K562 (cell line): ENCODE measurements around the gene DNASE2B. TPM values are rescaled to one million over a fixed set of nuclear protein-coding genes. Genes with fewer than 3 reads are reported as not detected.

Experiments
- ATAC-seq: fragments of 200-7000 bp; cut with Tn5 transposase; 3 replicates; pipeline ENCODE4 v1.9.1; 2020; ENCODE audit warnings: moderate library complexity
- BruUV-seq: library from RNA; stranded (reverse); fragments of 400-500 nt; replicated peaks from 2 replicates; lab custom pipeline; 2021; lab: Mats Ljungman, UMichigan
- CTCF ChIA-PET: fragments of 300-600 bp; formaldehyde crosslinking; extraction: SDS; loops from one replicate; lab custom pipeline; 2021; ENCODE audit warnings: low intra/inter-chr PET ratio; lab: Yijun Ruan, JAX
- POLR2A ChIA-PET: fragments of 300-600, 350-650 bp; sonication (Branson Sonifier 250); formaldehyde crosslinking; extraction: SDS; loops from one replicate; lab custom pipeline; 2021; ENCODE audit warnings: antibody characterized with exemption, inconsistent platforms; lab: Yijun Ruan, JAX
- DNase-seq, 4 experiments: peaks; one replicate each; pipeline versions ENCODE4 v3.0.0 to v3.0.0-alpha.2; 2011 to 2018; ENCODE audit warnings: low spot score in 3 of 4, mixed read lengths in 3 of 4; ENCODE audit errors: extremely low read depth in 1 of 4
- FAIRE-seq: peaks from 2 replicates; lab custom pipeline; 2011; peaks lifted over from hg19 to GRCh38; lab: Jason Lieb, UNC
- H2AFZ ChIP-seq: 2 replicates; pipeline ENCODE4 v1.6.0; 2011; ENCODE audit warnings: low read depth, low read length, control low read depth, inconsistent platforms
- H3K27ac ChIP-seq: fragments of 200-600 bp; 3 replicates; pipeline ENCODE4 v1.8.0; 2011; ENCODE audit warnings: low read depth, mild to moderate bottlenecking, control low read depth, inconsistent platforms, low read length, moderate library complexity, mixed read lengths; ENCODE audit errors: extremely low read depth
- H3K27me3 ChIP-seq, 2 experiments: fragments of 300-600 bp in 1 of 2; 2 replicates in 1 of 2; 3 replicates in 1 of 2; pipeline versions ENCODE4 v1.6.0 to v1.8.0; 2011; ENCODE audit warnings: inconsistent platforms in 2 of 2, low read length in 2 of 2, mild to moderate bottlenecking in 1 of 2, mixed read lengths in 1 of 2, moderate library complexity in 1 of 2; ENCODE audit not compliant: control insufficient read depth in 2 of 2, insufficient read depth in 2 of 2
- H3K36me3 ChIP-seq: fragments of 300-600 bp; 3 replicates; pipeline ENCODE4 v1.8.0; 2011; ENCODE audit warnings: mild to moderate bottlenecking, low read length, inconsistent platforms; ENCODE audit not compliant: control insufficient read depth, insufficient read depth
- H3K4me1 ChIP-seq, 2 experiments: fragments of 200-600 bp in 1 of 2; replicated peaks in 1 of 2; 2 replicates in 1 of 2; 3 replicates in 1 of 2; pipeline versions ENCODE4 v1.5.1 to v1.8.0; 2011; ENCODE audit warnings: inconsistent platforms in 2 of 2, low read length in 2 of 2, mild to moderate bottlenecking in 1 of 2, mixed read lengths in 1 of 2, moderate library complexity in 1 of 2; ENCODE audit not compliant: control insufficient read depth in 2 of 2, insufficient read depth in 2 of 2
- H3K4me2 ChIP-seq: 2 replicates; pipeline ENCODE4 v1.6.1; 2011; ENCODE audit warnings: low read length, control low read depth, inconsistent platforms, mixed read lengths; ENCODE audit not compliant: insufficient read depth
- H3K4me3 ChIP-seq: fragments of 200-600 bp; sonication (generic), shearing (Covaris generic); 2 replicates; pipeline ENCODE4 v1.5.1; 2016; ENCODE audit warnings: control low read depth, inconsistent platforms
- H3K79me2 ChIP-seq: fragments of 200-600 bp; 3 replicates; pipeline ENCODE4 v1.8.0; 2011; ENCODE audit warnings: low read length, inconsistent platforms; ENCODE audit not compliant: control insufficient read depth, insufficient read depth
- H3K9ac ChIP-seq, 2 experiments: 2 replicates each; pipeline versions ENCODE4 v1.6.0 to v1.6.1; 2011; ENCODE audit warnings: low read depth in 2 of 2, low read length in 2 of 2, control low read depth in 1 of 2, inconsistent platforms in 1 of 2, mild to moderate bottlenecking in 1 of 2, mixed read lengths in 1 of 2; ENCODE audit not compliant: insufficient read depth in 1 of 2
- H3K9me1 ChIP-seq: one replicate; pipeline ENCODE4 v1.6.0; 2011; ENCODE audit warnings: inconsistent platforms, mild to moderate bottlenecking, low read length, moderate library complexity; ENCODE audit not compliant: control insufficient read depth, insufficient read depth
- H3K9me3 ChIP-seq: replicated peaks from 2 replicates; pipeline ENCODE4 v1.5.1; 2011; ENCODE audit warnings: low read depth, low read length, inconsistent platforms; ENCODE audit not compliant: control insufficient read depth, insufficient read depth
- H4K20me1 ChIP-seq: replicated peaks from 2 replicates; pipeline ENCODE4 v1.6.1; 2011; ENCODE audit warnings: low read length, inconsistent platforms, mixed read lengths; ENCODE audit not compliant: control insufficient read depth, insufficient read depth
- GTF2F1 ChIP-seq: IDR thresholded peaks from 2 replicates; pipeline ENCODE4 v1.6.1; 2011; ENCODE audit warnings: low read depth, low read length, improper control_type of control experiment
- JUN ChIP-seq, 2 experiments: sonication (generic) in 1 of 2; formaldehyde crosslinking in 1 of 2; IDR thresholded peaks; 2 replicates each; pipeline versions ENCODE4 v1.6.1 to v1.8.0; 2012 to 2022; ENCODE audit warnings: borderline replicate concordance in 2 of 2, mild to moderate bottlenecking in 2 of 2, improper control_type of control experiment in 1 of 2, low read depth in 1 of 2, low read length in 1 of 2, missing genetic modification reagents in 1 of 2
- MTA3 ChIP-seq: fragments of 450-650 bp; formaldehyde crosslinking; IDR thresholded peaks from 2 replicates; pipeline ENCODE4 v1.6.1; 2017; ENCODE audit warnings: mild to moderate bottlenecking, borderline replicate concordance
- PRPF4 ChIP-seq: fragments of 200-400 bp; formaldehyde crosslinking; IDR thresholded peaks from one replicate; pipeline ENCODE4 v1.6.1; 2017; ENCODE audit warnings: low read length, low read depth, mild to moderate bottlenecking; ENCODE audit not compliant: insufficient read depth, poor library complexity, severe bottlenecking
- RBM15 ChIP-seq: fragments of 200-400 bp; formaldehyde crosslinking; IDR thresholded peaks from 2 replicates; pipeline ENCODE4 v1.6.1; 2018; ENCODE audit warnings: mild to moderate bottlenecking, low read length, moderate library complexity; ENCODE audit not compliant: insufficient read depth
- ZBTB9 ChIP-seq: fragments of 450-650 bp; formaldehyde crosslinking; IDR thresholded peaks from 2 replicates; pipeline ENCODE4 v1.4.0; 2020; ENCODE audit warnings: mild to moderate bottlenecking, moderate library complexity
- ZEB2 ChIP-seq: fragments of 450-650 bp; IDR thresholded peaks from 2 replicates; pipeline ENCODE4 v1.6.1; 2016
- ZNF274 ChIP-seq: IDR thresholded peaks from 2 replicates; pipeline ENCODE4 v1.6.1; 2011; ENCODE audit warnings: low read depth, mild to moderate bottlenecking, low read length, moderate library complexity, borderline replicate concordance
- WGBS: fragments of 100-300 bp; shearing (Covaris generic); methylation state at CpG from one replicate; pipeline ENCODE4 v1.1.6; 2016; ENCODE audit warnings: low coverage, mixed read lengths; ENCODE audit not compliant: insufficient coverage; ENCODE audit errors: missing lambda C conversion rate; 5-methylcytosine and 5-hydroxymethylcytosine counted together
- in situ Hi-C: fragments of 300-500 bp; cut with MboI; formaldehyde crosslinking; loops from 4 replicates; pipeline ENCODE4 v1.15.0; 2018; ENCODE audit warnings: inconsistent platforms, mixed read lengths
- intact Hi-C: fragments of 100-400 bp; cut with micrococcal nuclease; formaldehyde crosslinking; loops from 2 replicates; pipeline ENCODE4 v1.14.2; 2022
- polyA plus RNA-seq, 8 experiments: library from polyadenylated mRNA; depleted of rRNA in 4 of 8; stranded (reverse) in 5 of 8; unstranded in 3 of 8; fragments of >200 nt; fragmentation: Nextera tagmentation in 2 of 8; fragmentation: Illumina TruSeq in 1 of 8; extraction: Ambion mirVana in 2 of 8; extraction: Trizol in 1 of 8; gene quantifications; 2 replicates each; pipeline versions ENCODE4 v1.2.1 to v1.2.3, GENCODE V29; 2011 to 2014; ENCODE audit warnings: inconsistent platforms in 1 of 8, missing spikeins in 1 of 8
- total RNA-seq, 7 experiments: library from RNA; depleted of rRNA in 6 of 7; stranded (reverse); fragments of >200 nt in 6 of 7; fragmentation: Illumina TruSeq in 2 of 7; extraction: Trizol in 2 of 7; gene quantifications; 2 replicates each; pipeline versions ENCODE4 v1.2.1 to v1.2.3, GENCODE V29; 2011 to 2021; ENCODE audit warnings: low replicate concordance in 1 of 7

DNASE2B gene
- total and polyA plus RNA-seq, 9 of the 15 experiments (the other 6 are each of a cell fraction or from before 2014, with no cell fraction given): not detected

GRCh38 chr1:84385347-84385746 is 12.9 kb upstream of the DNASE2B start:
- no TSS peak for BruUV-seq

More at GRCh38 chr1:84385347-84385746, 12.9 kb upstream of the DNASE2B start:
- DNase-seq: no peak
- WGBS: 18% methylated on average over 1 of the region's 1 CpG
- H3K79me2 ChIP-seq: no peaks in the 10 kb centered on the region
- ChIA-PET CTCF (no interaction called here), POLR2A (no interaction called here)
- no peak overlapping the region for H3K4me3 ChIP-seq
- ATAC-seq: no peak
- H3K4me2 ChIP-seq: no peak overlapping the region
- no peak overlapping the region for H3K9ac ChIP-seq
- H3K4me1 ChIP-seq: no peaks in the 10 kb centered on the region
- FAIRE-seq: no peak
- intact Hi-C loops (no loop called here), in situ Hi-C loops (no loop called here)
- H3K27ac ChIP-seq: no peak overlapping the region
- H3K27me3 ChIP-seq: no peaks in the 10 kb centered on the region
- no peaks in the 10 kb centered on the region for H4K20me1 ChIP-seq
- H3K9me1 ChIP-seq: no peaks in the 10 kb centered on the region
- H3K36me3 ChIP-seq: no peaks in the 10 kb centered on the region
- H3K9me3 ChIP-seq: no peaks in the 10 kb centered on the region
- no peak overlapping the region for H2AFZ ChIP-seq
- TF ChIP-seq ZNF274 (no peak), ZEB2 (no peak), PRPF4 (no peak), JUN (IDR thresholded peaks at IDR 0.05; ENCODE audit: borderline replicate concordance, low read depth, low read length) (no peak), JUN (CRISPR knock-in tag; IDR thresholded peaks at IDR 0.05; ENCODE audit: borderline replicate concordance) (no peak), ZBTB9 (CRISPR knock-in tag) (no peak), MTA3 (no peak), GTF2F1 (no peak), RBM15 (no peak)
